Colonic mucosa (tissue), 4 donors: Measurements from ENCODE around the gene RPL32. TPM values are rescaled to one million over a fixed set of nuclear protein-coding genes. Genes with fewer than 3 reads are reported as not detected.

ENCODE experiments used
- DNase-seq: peaks from one replicate; pipeline ENCODE4 v3.0.0-alpha.2; 2020
- H3K27ac ChIP-seq: fragments of 200-600 bp; one replicate; pipeline ENCODE4 v1.8.0; 2021
- H3K27me3 ChIP-seq: fragments of 200-600 bp; one replicate; pipeline ENCODE4 v1.8.0; 2021
- H3K36me3 ChIP-seq: fragments of 200-600 bp; one replicate; pipeline ENCODE4 v1.8.0; 2021
- H3K4me1 ChIP-seq: fragments of 200-600 bp; one replicate; pipeline ENCODE4 v1.8.0; 2021; ENCODE audit warnings: mild to moderate bottlenecking
- H3K4me3 ChIP-seq: fragments of 200-600 bp; one replicate; pipeline ENCODE4 v1.8.0; 2021
- H3K9ac ChIP-seq, 2 donors: one replicate each; pipeline ENCODE4 v1.7.0; 2013; ENCODE audit warnings: control low read depth in 2 of 2, low read depth in 2 of 2, low read length in 2 of 2
- H3K9me3 ChIP-seq: fragments of 200-600 bp; one replicate; pipeline ENCODE4 v1.8.0; 2021
- intact Hi-C: fragments of 100-400 bp; cut with DNase I; formaldehyde crosslinking; loops from one replicate; pipeline ENCODE4 v1.14.1; 2022
- total RNA-seq, 2 donors: library from RNA; stranded (reverse); fragmentation: NEBNext Ultra II Directional in 1 of 2; extraction: Animal tissue kit (Norgen Biotek cat#: 25700) in 1 of 2; gene quantifications; one replicate each; pipeline ENCODE4 v1.2.1, GENCODE V29; 2021
- TF ChIP-seq, protein P1 (sequence below): fragments of 200-600 bp; IDR thresholded peaks from one replicate; pipeline ENCODE4 v1.8.0; 2022; ENCODE audit warnings: antibody characterized with exemption, mild to moderate bottlenecking
- donor health status: healthy.
- donor health status: DM: no; HTN: no; CAD: no.
- donor health status: DM: no; HTN: no; CAD: no.

Gene RPL32
- total RNA-seq, 2 donors from 2014 or later = 1,239 to 1,262 TPM

DNA sequence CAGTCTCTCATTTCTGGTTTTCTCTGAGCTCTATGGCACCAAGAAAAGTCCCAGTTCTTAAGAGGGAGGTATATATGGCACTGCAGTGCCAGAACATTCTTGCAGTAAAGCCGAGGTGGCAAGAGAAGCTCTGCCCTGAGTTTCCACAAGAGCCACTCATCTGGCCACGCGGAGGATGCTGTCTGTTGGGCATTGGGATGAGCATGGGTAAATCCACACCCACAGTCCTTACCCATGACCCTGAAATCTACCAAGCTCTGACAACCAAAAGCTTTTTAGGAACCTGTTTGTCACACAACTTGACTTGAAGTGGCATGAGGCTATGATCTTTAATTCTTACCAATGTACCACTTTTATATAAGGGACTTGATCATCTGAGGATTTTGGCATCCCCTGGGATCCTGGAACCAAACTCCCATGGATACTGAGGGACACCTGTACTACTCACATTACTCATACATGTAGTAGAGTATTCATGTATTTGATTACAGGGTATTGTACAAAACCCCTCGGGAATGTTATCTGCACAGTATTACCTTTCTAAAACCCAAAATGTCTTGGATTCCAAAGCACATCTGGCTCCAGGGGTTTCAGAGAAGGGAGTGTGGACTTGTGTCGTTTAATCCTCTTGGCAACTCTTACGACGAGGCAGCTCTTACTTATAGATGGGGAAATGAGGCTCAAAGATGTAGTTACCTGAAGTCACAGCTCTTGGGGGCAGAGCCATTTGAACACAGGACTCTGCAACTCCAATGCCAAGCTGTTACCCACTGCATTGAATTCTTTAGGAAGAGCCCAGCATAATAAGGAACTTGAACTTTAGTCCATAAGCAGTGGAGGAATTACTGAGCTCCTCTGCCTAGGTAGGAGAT lies 8.8 kb downstream of the RPL32 start:
- Histone ChIP-seq H3K27me3 (no peaks in the 10 kb centered on the region), H3K27ac (no peak overlapping the region), H3K36me3 (peaks cover 26% of the 10 kb centered on the region), H3K9ac (no peak overlapping the region), H3K9me3 (no peaks in the 10 kb centered on the region), H3K4me3 (no peak overlapping the region), H3K4me1 (no peaks in the 10 kb centered on the region)
- TF ChIP-seq, protein P1, sequence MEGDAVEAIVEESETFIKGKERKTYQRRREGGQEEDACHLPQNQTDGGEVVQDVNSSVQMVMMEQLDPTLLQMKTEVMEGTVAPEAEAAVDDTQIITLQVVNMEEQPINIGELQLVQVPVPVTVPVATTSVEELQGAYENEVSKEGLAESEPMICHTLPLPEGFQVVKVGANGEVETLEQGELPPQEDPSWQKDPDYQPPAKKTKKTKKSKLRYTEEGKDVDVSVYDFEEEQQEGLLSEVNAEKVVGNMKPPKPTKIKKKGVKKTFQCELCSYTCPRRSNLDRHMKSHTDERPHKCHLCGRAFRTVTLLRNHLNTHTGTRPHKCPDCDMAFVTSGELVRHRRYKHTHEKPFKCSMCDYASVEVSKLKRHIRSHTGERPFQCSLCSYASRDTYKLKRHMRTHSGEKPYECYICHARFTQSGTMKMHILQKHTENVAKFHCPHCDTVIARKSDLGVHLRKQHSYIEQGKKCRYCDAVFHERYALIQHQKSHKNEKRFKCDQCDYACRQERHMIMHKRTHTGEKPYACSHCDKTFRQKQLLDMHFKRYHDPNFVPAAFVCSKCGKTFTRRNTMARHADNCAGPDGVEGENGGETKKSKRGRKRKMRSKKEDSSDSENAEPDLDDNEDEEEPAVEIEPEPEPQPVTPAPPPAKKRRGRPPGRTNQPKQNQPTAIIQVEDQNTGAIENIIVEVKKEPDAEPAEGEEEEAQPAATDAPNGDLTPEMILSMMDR = no peak
- intact Hi-C loops = no loop called here
- DNase-seq = no peak

DNA sequence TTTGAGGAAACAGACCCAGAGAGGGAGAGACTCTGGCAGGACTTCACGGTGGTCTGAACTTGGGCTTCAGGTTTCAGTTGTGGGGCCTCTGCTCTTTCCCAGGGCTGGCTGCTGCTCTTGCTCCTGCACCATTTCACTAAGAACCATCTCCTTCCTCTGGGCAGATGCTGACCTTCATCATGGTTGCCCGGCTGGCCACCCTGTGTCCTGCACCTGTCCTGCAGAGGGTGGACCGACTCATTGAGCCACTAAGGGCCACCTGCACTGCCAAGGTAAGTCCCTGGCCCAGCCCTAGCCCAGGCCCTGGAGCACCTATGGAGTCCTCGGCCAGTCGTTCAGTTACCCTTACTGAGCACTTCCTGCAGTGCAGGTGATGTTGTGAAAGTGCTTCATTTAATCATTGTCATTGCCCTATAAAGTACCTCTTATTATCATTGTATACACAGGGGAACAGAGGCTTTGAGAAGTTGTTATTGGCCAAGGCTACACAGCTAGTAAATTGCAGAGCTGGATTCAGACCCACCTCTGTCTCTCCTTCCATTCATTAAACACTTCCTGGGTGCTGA lies 10.0 kb downstream of the RPL32 start:
- intact Hi-C loops = no loop called here
- peaks cover 22% of the 10 kb centered on the region for H3K36me3 ChIP-seq

DNA sequence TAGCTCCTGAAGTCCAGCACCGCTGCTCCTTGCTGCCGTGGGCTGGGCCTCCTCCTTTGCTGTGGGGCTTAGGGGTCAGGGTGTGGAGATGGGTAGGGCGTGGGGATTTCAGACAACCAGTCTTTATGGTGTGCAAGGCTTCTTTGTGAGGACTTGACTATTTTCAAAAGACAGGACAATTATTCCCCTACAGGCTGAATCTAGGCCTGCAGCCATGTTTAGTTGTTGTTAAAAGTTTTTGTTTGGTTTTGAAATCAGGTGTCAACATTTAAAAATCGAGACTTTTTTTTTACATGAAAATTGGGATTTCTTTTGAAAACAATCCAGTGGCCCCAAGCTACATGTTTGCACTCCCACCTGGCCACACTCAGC lies 10.6 kb downstream of the RPL32 start:
- DNase-seq = no peak
- Histone ChIP-seq H3K9me3 (no peaks in the 10 kb centered on the region), H3K27me3 (no peaks in the 10 kb centered on the region), H3K27ac (no peak overlapping the region), H3K4me3 (no peak overlapping the region), H3K4me1 (no peaks in the 10 kb centered on the region), H3K9ac (no peak overlapping the region), H3K36me3 (peaks cover 20% of the 10 kb centered on the region)
- intact Hi-C loops = no loop called here
- TF ChIP-seq, protein P1 = no peak

More for the DNA sequence above, 10.0 kb downstream of the RPL32 start:
- no peak overlapping the region for H3K27ac ChIP-seq
- H3K27me3 ChIP-seq = no peaks in the 10 kb centered on the region
- no peaks in the 10 kb centered on the region for H3K4me1 ChIP-seq
- TF ChIP-seq, protein P1 = no peak
- no peaks in the 10 kb centered on the region for H3K9me3 ChIP-seq
- no peak overlapping the region for H3K4me3 ChIP-seq
- DNase-seq = no peak
- H3K9ac ChIP-seq = no peak overlapping the region

DNA sequence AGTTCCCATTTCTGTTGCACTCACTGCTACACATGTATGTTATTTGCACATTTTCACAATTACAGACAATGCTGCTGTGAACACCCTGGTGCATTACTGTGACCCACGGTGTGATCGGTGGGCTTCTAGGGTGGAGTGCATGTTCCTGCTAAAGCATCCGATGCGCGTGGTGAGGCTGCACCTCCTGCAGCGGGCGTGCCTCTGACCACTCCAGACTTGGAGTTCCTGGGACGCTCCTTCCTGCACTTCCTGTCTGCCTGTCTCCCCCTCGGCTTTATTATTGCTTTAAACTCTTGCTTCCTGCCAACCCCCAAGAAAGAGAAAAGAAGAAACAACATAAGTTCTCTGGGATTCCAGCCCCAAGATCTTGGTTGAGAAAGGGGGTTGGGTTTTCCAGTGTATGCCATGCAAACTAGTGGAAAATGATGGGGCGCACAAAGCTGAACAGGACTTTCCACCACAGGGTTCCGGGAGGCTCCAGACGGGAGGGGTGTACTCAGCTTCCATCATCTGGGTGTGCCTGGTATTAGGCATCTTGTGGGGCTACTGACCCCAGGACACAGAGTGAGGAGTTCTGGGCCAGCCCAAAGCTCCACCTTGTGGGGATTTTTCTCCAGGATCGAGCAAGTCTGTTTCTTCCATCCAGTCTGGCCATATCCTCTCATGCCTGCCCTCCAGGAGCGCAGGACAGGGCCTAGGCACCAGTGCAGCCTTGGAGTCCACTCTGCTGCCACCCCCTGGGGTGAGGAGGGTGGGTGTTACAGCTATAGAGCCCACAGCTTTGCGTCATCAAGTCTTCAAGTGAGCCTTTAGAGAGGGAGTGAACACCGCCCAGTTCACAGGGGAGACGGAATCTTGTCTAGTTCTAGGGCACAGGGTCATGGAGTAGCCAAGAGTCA lies 11.2 kb downstream of the RPL32 start:
- TF ChIP-seq, protein P1 = no peak
- no peak for DNase-seq
- Histone ChIP-seq H3K27ac (no peak overlapping the region), H3K27me3 (no peaks in the 10 kb centered on the region), H3K4me3 (no peak overlapping the region), H3K4me1 (no peaks in the 10 kb centered on the region), H3K9ac (no peak overlapping the region), H3K36me3 (peaks cover 20% of the 10 kb centered on the region), H3K9me3 (no peaks in the 10 kb centered on the region)
- intact Hi-C loops = no loop called here

DNA sequence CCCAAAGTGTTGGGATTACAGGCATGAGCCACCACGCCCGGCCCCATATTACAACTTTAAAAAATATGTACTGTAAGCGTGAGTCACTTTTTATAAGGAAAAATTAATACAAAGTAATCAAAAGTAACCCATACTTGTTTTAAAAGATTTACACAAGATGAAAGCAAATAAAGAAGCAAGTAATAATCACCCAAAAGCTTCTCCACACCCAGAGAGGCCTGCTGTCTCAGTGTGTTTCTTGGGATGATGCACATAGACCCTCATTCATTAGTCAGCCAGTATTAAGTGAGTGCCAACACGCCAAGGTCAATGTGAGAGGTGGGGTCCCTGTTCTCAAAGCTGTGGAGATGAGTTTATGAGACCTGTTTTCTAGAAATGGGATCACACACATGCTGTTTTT lies 12.0 kb downstream of the RPL32 start:
- H3K36me3 ChIP-seq = peaks cover 12% of the 10 kb centered on the region
- H3K27me3 ChIP-seq = no peaks in the 10 kb centered on the region
- H3K27ac ChIP-seq = no peak overlapping the region
- no peaks in the 10 kb centered on the region for H3K9me3 ChIP-seq
- H3K9ac ChIP-seq = no peak overlapping the region
- H3K4me3 ChIP-seq = no peak overlapping the region
- TF ChIP-seq, protein P1 = no peak
- H3K4me1 ChIP-seq = no peaks in the 10 kb centered on the region
- DNase-seq = no peak
- intact Hi-C loops = no loop called here
